HepG2 (cell line): ENCODE results near the gene GDAP1L1. TPM values are rescaled to one million over a fixed set of nuclear protein-coding genes. Genes with fewer than 3 reads are reported as not detected.
A peak's percentile ranks its signal among the peaks of the same experiment; 100 is the strongest.

Experiments used
- ATRX ChIP-seq: sonication (generic); formaldehyde crosslinking; IDR thresholded peaks from 2 replicates; pipeline ENCODE4 v1.4.0; 2020; ENCODE audit warnings: missing genetic modification reagents, borderline replicate concordance
- BCL6 ChIP-seq: IDR thresholded peaks from 2 replicates; pipeline ENCODE4 v1.6.1; 2016; ENCODE audit warnings: missing genetic modification reagents, missing compliant biosample characterization
- GPN1 ChIP-seq: sonication (generic); formaldehyde crosslinking; IDR thresholded peaks from 2 replicates; pipeline ENCODE4 v1.5.1; 2020; ENCODE audit warnings: missing genetic modification reagents, borderline replicate concordance
- HDAC6 ChIP-seq: fragments of 200-600 bp; sonication (generic); IDR thresholded peaks from 2 replicates; pipeline ENCODE4 v1.7.0; 2017; ENCODE audit warnings: mild to moderate bottlenecking, antibody characterized with exemption, low read length, low read depth
- HNRNPL ChIP-seq: fragments of 200-400 bp; formaldehyde crosslinking; IDR thresholded peaks from 2 replicates; pipeline ENCODE4 v1.6.1; 2017; ENCODE audit warnings: mild to moderate bottlenecking, low read depth, low read length
- ISL2 ChIP-seq: sonication (generic); formaldehyde crosslinking; IDR thresholded peaks from 2 replicates; pipeline ENCODE4 v1.5.0; 2020; ENCODE audit warnings: missing genetic modification reagents
- MXD4 ChIP-seq: IDR thresholded peaks from 2 replicates; pipeline ENCODE4 v1.6.1; 2016; ENCODE audit warnings: mild to moderate bottlenecking, missing biosample characterization, missing genetic modification reagents
- NR1H2 ChIP-seq: sonication (generic); formaldehyde crosslinking; IDR thresholded peaks from 2 replicates; pipeline ENCODE4 v1.8.1; 2022; ENCODE audit warnings: low read depth, missing genetic modification reagents, borderline replicate concordance
- PAX8 ChIP-seq: sonication (generic); formaldehyde crosslinking; IDR thresholded peaks from 2 replicates; pipeline ENCODE4 v1.8.0; 2022; ENCODE audit warnings: mild to moderate bottlenecking, missing genetic modification reagents, borderline replicate concordance
- PRPF4 ChIP-seq: fragments of 200-400 bp; formaldehyde crosslinking; IDR thresholded peaks from 2 replicates; pipeline ENCODE4 v1.6.1; 2016; ENCODE audit warnings: low read length, low read depth; ENCODE audit not compliant: poor library complexity, severe bottlenecking
- SALL2 ChIP-seq: sonication (generic); formaldehyde crosslinking; IDR thresholded peaks from 2 replicates; pipeline ENCODE4 v1.8.1; 2023; ENCODE audit warnings: mild to moderate bottlenecking, missing genetic modification reagents, inconsistent platforms
- SP1 ChIP-seq, 2 experiments: fragments of 450-650 bp in 1 of 2; sonication (generic) in 1 of 2; formaldehyde crosslinking in 1 of 2; IDR thresholded peaks; 2 replicates each; pipeline versions ENCODE4 v1.4.0 to v1.6.1; 2016 to 2020; ENCODE audit warnings: missing genetic modification reagents in 1 of 2
- ZNF180 ChIP-seq: sonication (generic); formaldehyde crosslinking; IDR thresholded peaks from 2 replicates; pipeline ENCODE4 v1.4.0; 2020; ENCODE audit warnings: low read depth, missing genetic modification reagents, borderline replicate concordance
- ZNF337 ChIP-seq: sonication (generic); formaldehyde crosslinking; IDR thresholded peaks from 2 replicates; pipeline ENCODE4 v1.5.1; 2020; ENCODE audit warnings: missing genetic modification reagents, low read depth, mild to moderate bottlenecking, borderline replicate concordance
- ZNF343 ChIP-seq: sonication (generic); formaldehyde crosslinking; IDR thresholded peaks from 2 replicates; pipeline ENCODE4 v1.4.0; 2020; ENCODE audit warnings: mild to moderate bottlenecking, missing genetic modification reagents
- polyA plus RNA-seq, 8 experiments: library from polyadenylated mRNA; depleted of rRNA in 3 of 8; stranded (reverse) in 7 of 8; unstranded in 1 of 8; fragments of >200 nt; fragmentation: Illumina TruSeq in 4 of 8; extraction: Trizol in 4 of 8; gene quantifications; 2 replicates each; pipeline versions ENCODE4 v1.2.1 to v1.2.3, GENCODE V29; 2011 to 2016; ENCODE audit warnings: low read depth in 4 of 8, missing spikeins in 1 of 8, mixed read lengths in 1 of 8; ENCODE audit not compliant: insufficient read depth in 1 of 8
- total RNA-seq, 5 experiments: library from RNA; depleted of rRNA; stranded (reverse); fragments of >200 nt; fragmentation: Illumina TruSeq; extraction: Trizol; gene quantifications; 2 replicates each; pipeline ENCODE4 v1.2.3, GENCODE V29; 2016; ENCODE audit warnings: low read depth in 1 of 5
- TF ChIP-seq, protein P1 (sequence below): sonication (generic); formaldehyde crosslinking; IDR thresholded peaks from 2 replicates; pipeline ENCODE4 v1.4.0; 2020; ENCODE audit warnings: missing genetic modification reagents
- TF ChIP-seq, protein P2 (sequence below): sonication (generic); formaldehyde crosslinking; IDR thresholded peaks from 2 replicates; pipeline ENCODE4 v1.4.0; 2020; ENCODE audit warnings: missing genetic modification reagents
- TF ChIP-seq, protein P3 (sequence below): IDR thresholded peaks from 2 replicates; pipeline ENCODE4 v1.6.1; 2012; ENCODE audit warnings: low read length, improper control_type of control experiment
- TF ChIP-seq, protein P4 (sequence below): sonication (generic); formaldehyde crosslinking; conservative IDR thresholded peaks from 2 replicates; pipeline ENCODE4 v1.4.0; 2020; ENCODE audit warnings: missing genetic modification reagents

Gene GDAP1L1
- total and polyA plus RNA-seq, 2 of the 13 experiments (the other 11 are each of a cell fraction or from before 2014, with no cell fraction given) = 0.04 TPM; not detected in 1

DNA sequence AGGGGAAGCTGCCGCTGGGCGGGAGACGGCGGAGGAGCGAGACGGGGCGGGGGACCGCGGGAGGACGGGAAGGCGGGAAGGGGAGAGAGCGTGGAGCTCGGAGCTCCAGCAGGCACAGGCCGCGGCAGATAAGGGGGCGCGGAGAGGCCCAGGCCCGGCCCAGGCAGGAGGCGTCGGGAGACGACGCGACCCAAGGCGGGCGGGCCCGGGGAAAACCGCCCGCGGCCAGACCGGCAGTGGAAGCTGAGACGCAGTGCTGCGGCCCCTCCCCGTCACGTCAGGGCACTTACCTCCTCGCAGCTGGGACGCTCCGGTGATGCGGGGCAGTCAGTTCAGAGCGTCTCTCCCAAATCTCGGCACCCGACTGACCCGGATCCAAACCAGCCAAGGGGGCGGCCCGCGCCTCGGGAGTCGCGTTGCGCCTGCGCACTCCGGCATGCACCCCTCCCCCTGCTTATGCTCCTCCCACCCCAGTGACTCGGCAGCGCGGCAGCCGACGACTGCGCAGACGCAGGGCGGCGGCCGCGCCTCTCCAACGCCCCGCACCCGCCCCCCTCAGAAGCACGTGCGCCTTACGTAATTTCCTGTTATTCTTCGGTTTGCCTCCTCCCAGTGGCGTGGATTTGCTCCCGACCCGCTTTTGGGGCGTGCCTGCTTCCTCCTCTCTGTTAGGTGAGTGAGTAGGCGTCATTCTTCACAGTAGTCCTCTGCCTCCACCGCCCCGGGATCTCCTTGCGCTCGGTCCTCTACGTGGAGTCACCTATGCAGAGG, 36.5 kb upstream of the GDAP1L1 start, which contains the start of gene OSER1 (continued):
- TF ChIP-seq GPN1 (no peak), HDAC6 (no peak), ATRX (CRISPR knock-in tag) (no peak), HNRNPL (0 out of 2 replicates have a peak, but pooled peaks have one; percentile 17), MXD4 (CRISPR knock-in tag) (peak; percentile 97), SP1 (IDR thresholded peaks at IDR 0.05) (no peak), SP1 (CRISPR knock-in tag; IDR thresholded peaks at IDR 0.05) (peak; percentile 77; the same call in 1 of the 2 replicates), SALL2 (CRISPR knock-in tag) (no peak), PRPF4 (no peak), NR1H2 (CRISPR knock-in tag) (no peak), ZNF343 (CRISPR knock-in tag) (no peak; the same call in 1 of the 2 replicates), ZNF337 (CRISPR knock-in tag) (no peak; the same call in 1 of the 2 replicates), ZNF180 (CRISPR knock-in tag) (peak; percentile 85; the same call in 1 of the 2 replicates), ISL2 (CRISPR knock-in tag) (peak; percentile 4; the same call in 1 of the 2 replicates), BCL6 (CRISPR knock-in tag) (no peak), PAX8 (no peak)
- TF ChIP-seq, protein P1, sequence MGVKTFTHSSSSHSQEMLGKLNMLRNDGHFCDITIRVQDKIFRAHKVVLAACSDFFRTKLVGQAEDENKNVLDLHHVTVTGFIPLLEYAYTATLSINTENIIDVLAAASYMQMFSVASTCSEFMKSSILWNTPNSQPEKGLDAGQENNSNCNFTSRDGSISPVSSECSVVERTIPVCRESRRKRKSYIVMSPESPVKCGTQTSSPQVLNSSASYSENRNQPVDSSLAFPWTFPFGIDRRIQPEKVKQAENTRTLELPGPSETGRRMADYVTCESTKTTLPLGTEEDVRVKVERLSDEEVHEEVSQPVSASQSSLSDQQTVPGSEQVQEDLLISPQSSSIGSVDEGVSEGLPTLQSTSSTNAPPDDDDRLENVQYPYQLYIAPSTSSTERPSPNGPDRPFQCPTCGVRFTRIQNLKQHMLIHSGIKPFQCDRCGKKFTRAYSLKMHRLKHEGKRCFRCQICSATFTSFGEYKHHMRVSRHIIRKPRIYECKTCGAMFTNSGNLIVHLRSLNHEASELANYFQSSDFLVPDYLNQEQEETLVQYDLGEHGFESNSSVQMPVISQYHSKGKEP (CRISPR knock-in tag) = 0 out of 2 replicates have a peak, but pooled peaks have one; percentile 17
- TF ChIP-seq, protein P2, sequence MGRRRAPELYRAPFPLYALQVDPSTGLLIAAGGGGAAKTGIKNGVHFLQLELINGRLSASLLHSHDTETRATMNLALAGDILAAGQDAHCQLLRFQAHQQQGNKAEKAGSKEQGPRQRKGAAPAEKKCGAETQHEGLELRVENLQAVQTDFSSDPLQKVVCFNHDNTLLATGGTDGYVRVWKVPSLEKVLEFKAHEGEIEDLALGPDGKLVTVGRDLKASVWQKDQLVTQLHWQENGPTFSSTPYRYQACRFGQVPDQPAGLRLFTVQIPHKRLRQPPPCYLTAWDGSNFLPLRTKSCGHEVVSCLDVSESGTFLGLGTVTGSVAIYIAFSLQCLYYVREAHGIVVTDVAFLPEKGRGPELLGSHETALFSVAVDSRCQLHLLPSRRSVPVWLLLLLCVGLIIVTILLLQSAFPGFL (CRISPR knock-in tag) = peak; percentile 28; the same call in 1 of the 2 replicates
- TF ChIP-seq, protein P3, sequence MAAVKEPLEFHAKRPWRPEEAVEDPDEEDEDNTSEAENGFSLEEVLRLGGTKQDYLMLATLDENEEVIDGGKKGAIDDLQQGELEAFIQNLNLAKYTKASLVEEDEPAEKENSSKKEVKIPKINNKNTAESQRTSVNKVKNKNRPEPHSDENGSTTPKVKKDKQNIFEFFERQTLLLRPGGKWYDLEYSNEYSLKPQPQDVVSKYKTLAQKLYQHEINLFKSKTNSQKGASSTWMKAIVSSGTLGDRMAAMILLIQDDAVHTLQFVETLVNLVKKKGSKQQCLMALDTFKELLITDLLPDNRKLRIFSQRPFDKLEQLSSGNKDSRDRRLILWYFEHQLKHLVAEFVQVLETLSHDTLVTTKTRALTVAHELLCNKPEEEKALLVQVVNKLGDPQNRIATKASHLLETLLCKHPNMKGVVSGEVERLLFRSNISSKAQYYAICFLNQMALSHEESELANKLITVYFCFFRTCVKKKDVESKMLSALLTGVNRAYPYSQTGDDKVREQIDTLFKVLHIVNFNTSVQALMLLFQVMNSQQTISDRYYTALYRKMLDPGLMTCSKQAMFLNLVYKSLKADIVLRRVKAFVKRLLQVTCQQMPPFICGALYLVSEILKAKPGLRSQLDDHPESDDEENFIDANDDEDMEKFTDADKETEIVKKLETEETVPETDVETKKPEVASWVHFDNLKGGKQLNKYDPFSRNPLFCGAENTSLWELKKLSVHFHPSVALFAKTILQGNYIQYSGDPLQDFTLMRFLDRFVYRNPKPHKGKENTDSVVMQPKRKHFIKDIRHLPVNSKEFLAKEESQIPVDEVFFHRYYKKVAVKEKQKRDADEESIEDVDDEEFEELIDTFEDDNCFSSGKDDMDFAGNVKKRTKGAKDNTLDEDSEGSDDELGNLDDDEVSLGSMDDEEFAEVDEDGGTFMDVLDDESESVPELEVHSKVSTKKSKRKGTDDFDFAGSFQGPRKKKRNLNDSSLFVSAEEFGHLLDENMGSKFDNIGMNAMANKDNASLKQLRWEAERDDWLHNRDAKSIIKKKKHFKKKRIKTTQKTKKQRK = no peak
- TF ChIP-seq, protein P4, sequence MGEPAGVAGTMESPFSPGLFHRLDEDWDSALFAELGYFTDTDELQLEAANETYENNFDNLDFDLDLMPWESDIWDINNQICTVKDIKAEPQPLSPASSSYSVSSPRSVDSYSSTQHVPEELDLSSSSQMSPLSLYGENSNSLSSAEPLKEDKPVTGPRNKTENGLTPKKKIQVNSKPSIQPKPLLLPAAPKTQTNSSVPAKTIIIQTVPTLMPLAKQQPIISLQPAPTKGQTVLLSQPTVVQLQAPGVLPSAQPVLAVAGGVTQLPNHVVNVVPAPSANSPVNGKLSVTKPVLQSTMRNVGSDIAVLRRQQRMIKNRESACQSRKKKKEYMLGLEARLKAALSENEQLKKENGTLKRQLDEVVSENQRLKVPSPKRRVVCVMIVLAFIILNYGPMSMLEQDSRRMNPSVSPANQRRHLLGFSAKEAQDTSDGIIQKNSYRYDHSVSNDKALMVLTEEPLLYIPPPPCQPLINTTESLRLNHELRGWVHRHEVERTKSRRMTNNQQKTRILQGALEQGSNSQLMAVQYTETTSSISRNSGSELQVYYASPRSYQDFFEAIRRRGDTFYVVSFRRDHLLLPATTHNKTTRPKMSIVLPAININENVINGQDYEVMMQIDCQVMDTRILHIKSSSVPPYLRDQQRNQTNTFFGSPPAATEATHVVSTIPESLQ (CRISPR knock-in tag) = no peak; the same call in 1 of the 2 replicates
